HG03520 (cell line): Measurements from ENCODE around the gene ABLIM3.

Experiments used
- ATAC-seq: cut with Tn5 transposase; IDR thresholded peaks from one replicate; pipeline ENCODE4 v1.9.1; 2021; ENCODE audit warnings: mild to moderate bottlenecking, moderate library complexity; ENCODE audit not compliant: unreplicated experiment

ABLIM3 gene

DNA sequence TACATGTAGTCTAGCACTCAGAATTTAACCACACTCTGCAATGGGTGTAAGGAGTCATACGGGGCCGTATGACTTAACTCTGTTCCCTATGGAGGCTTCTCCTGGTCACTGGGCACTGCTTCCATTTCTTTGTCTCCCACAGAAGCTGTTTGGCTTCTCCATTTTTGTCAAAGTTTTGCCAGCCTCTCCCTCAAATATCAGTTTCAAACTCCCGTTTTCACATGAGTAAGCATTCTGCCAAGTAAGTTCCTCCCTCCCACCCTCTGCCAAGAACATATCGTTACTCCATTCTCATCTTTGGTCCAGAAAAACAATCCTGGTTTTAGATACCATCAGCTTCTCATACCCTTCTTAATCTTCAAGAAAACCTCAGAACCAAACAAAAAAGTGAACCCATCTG, 136.5 kb downstream of the ABLIM3 start:
- no peak for ATAC-seq

DNA sequence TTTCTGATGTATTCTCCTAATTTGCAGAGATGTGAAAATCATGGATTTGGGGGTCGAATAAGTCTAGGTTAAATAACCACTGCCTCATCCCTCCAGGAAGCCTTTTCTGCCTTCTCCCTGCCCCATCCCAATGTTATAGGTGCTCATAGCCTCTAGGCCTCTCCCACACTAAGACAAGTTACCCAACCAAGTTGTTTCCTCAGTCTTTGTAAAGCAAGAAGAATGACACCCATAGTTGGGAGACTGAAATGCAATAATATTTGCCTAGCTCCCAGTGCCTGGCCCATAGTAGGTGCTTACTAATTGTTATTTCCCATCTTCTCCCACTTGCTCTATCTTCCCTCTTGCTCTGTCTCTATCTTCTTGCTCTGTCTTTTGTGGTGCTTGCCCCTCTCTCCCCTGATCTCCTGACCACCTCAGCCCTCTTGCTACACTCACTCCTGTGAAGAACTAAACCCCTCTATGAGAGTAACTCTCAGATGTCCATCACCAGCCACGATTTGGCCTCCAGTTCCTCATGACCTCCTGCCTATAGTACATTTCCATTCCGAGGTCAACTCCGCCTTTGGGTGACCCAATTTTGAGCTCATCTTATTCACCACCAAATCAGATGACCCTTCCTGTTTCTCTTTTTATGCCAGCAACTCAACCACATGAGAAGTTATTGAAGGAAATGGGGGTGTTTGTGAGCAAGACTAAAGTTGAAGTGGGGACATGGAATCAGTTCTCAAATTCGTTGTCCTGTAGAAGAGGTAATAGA, 137.3 kb downstream of the ABLIM3 start:
- ATAC-seq: no peak

DNA sequence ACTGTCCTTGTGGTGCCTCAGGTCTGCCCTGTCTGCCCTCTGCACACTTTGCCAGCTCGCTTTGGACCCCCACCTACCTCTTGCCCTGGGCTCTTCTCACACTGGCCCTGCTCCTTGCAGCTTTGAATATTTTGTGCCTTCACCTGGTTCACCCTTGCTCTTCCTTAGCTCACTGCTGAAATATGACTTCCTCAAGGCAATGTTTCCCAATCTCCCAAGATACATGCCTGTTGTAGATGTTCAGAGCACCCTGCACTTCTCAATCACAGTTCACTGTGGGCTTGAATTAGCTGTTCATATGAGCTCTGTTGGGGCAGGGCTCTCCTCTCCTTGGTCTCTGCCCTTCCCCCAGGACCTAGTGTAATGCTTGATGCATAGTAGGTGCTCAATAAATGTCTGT, 138.4 kb downstream of the ABLIM3 start:
- ATAC-seq: no peak

DNA sequence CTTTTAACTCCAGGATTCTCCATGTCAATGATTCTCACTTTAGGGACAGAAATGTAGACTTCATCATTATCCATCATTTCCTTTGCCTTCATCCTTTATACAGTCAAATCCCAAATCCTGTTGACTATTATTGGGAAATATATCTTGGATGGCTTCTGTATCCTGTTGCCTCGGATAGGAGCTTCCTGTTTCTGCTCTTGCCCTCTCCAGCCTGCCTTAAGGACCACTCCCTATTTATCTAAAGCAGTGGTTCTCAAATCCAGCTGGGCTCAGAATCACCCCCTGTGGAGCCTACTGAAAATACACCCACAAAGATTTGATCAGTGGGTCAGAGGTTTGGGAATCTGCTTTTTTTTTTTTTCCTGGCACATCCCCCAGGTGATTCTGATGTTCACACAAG, 138.8 kb downstream of the ABLIM3 start:
- no peak for ATAC-seq

DNA sequence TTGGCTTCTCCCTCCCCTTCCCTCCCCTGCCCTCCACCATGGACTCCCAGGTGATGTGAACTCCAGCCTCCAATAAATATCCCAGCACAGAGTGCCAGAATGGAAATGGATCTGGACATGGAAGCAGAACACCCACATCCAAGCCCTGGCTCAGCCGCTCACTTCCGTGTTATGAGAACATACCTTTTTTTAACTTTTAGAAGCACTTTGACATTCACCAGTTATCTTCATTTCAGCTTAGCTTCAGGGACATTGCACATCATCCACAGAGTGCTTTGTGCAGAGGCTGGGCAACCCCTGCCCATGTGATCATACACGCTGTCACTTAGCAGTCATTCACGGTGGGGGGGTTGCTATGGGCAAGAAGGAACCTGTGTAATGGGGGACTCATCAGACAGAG, 139.5 kb downstream of the ABLIM3 start:
- ATAC-seq: no peak

DNA sequence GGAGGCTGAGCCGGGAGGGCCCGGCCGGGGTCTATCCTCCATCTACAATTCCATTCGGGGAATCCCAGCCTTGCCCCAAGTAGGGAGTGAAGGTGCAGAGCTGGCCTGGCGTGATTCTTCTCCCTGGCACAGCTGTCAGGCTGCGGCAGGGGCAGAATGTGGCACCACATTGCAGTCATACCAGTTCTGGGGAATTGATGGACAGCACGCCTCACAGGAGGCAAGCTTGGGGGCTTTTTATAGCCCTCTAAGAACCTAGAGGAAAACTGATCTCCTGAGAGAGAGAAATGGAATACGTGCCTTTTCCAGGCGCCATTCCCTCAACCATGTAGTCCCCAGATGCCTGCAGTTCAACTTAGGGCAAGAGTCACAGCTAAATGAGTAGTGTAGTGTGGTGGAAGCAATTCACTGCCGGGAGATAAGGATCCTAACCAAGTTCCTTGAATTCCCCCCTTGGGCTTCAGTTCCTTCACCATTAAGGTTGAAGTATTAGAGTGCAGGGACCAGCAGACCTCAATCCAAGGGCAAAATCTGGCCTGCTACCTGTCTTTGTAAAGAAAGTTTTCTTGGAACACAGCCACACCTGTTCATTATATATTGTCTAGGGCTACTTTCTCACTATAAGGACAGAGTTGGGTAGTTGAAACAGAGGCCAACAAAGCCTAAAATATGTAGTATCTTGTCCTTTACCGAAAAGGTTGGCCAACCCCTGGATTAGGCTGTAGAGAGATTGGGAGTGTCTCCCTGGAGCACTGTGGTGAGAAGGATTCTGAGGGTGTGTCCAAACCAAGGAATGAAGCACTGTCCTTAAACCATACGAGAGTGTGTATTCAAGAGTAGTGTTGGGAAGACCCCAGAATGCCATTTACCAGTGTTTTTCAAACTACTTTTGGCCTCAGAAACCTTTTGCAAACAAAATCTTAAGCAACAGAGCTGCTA, 141.0 kb downstream of the ABLIM3 start:
- ATAC-seq: no peak

DNA sequence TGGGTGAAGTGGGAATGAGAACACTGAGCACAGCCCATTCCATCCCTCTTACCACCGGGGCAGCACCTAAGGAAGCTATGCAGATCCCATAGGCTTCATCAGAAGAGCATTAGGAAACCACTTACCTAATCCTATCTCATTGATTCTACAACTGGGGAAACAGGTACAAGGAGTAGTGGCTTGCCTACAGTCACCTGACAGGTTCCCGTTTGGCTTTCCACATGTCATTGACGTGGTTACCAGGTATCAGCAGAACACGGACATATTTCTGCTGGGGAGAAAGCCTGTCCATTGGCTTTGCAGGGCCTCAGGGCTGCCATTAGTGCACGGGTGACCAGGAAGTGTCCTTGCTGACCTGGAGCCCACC, 141.7 kb downstream of the ABLIM3 start:
- ATAC-seq: no peak

DNA sequence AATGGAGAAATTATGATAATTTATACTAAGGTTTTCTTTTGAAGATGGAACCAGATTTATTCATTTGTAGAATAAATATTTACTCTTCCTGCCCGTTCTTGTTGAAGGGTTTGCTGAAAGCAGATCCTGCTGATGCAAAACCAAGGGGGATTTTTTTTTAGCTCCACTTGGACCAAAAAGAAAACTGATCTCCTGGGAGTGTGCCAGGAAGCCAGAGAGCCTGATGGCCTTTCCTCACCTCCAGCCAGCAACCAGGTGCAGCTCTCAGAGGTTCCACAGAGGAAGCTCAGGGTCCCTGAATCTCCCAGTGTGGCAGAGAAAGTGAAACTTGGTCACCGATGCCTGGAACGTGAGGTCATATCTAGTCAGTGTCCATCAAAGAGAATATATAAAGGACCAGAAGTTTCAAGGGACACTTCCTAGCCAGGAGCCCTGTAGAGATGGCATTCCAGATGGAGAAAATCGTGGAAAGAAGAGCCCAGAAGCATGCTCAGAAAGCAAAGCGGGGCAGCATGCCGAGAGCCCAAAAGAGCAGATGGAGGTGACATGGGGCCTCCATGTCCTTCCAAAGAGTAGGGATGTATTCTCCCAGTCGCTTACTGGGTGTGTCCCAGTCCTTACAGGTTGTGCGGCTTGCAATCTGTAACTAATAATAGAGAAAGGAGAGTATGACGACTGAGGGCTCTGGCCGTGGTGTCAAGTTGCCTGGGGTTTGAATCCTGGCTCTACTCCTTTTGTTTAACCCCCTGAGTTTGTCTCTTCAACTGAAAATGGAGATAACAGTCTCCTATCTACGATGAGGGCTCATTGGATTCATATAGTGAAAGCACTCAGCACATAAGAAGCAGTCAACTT, 142.6 kb downstream of the ABLIM3 start:
- ATAC-seq: no peak

DNA sequence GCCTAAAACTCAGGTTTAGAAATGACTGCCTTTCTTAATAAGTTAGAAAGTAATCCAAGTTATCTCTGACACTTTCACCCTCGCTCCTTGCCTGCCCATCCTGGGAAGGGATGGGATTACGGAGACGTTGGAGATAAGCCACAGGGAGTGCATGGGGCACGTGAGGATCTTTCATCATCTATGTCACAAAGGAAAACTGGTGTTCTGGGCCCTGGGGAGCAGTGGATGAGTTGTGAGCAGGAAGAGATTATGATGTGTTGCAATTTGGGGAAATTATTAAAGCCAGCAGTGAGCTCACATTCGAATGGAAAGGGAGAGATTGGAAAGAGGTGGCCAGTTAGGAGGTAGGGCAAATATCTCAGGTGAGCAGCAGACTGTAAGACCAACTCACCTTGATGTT, 143.2 kb downstream of the ABLIM3 start:
- ATAC-seq: no peak

DNA sequence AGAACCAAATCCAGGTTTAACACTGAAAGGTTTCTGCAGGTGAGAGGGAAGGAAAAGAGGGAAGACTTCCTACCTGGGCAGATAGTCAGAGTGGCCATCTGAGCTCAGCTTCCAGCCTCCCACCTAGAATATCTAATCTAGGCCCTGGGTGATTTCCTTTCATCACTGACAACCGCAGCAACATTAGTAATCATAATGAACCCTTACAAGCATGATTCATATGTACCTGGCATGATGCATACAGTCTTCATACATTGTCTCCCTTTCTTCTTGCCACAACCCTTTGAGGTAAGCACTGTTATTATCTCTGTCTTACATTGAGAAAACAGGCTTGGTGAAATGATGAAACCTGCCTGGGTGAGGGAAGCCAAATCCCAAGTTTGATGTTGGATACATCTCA, 143.9 kb downstream of the ABLIM3 start:
- ATAC-seq: no peak

DNA sequence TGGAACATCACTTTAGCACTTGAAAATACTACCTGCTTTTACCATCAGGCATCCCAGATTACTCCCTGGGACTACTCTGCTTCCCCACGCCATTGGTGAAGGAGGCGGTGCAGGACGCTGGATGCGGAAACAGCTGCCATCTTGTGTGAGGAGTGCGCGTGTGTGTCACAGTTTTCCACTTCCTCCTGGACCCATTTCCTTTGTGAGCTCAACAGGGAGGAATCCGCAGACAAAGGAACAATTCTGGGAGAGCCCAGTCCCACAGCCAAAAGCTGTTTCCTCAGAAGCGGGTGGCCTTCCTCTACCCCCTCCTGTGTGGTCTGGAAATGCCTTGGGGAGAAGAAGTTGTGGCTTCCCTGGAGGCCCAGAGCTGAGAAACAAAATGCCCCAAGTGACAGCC, 147.1 kb downstream of the ABLIM3 start:
- no peak for ATAC-seq

DNA sequence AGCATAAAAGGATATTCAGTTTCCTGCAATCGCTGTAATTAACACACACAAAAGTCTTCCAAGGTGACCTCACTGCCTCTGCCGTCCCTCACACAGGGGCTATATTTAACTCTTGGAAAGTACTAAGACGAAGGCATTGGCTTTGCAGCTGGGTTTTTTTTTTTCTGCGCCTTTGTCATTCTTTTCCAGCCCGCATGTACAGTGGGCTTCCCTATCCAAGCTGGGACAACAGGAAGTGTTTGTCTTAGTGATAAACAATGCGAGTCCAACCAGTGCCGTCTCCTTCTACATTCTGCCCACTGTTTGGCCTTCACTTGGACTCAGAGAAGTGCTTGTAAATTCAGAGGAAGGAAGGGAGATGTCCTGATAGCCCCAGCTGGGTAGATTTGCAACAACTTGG, 148.0 kb downstream of the ABLIM3 start:
- no peak for ATAC-seq

DNA sequence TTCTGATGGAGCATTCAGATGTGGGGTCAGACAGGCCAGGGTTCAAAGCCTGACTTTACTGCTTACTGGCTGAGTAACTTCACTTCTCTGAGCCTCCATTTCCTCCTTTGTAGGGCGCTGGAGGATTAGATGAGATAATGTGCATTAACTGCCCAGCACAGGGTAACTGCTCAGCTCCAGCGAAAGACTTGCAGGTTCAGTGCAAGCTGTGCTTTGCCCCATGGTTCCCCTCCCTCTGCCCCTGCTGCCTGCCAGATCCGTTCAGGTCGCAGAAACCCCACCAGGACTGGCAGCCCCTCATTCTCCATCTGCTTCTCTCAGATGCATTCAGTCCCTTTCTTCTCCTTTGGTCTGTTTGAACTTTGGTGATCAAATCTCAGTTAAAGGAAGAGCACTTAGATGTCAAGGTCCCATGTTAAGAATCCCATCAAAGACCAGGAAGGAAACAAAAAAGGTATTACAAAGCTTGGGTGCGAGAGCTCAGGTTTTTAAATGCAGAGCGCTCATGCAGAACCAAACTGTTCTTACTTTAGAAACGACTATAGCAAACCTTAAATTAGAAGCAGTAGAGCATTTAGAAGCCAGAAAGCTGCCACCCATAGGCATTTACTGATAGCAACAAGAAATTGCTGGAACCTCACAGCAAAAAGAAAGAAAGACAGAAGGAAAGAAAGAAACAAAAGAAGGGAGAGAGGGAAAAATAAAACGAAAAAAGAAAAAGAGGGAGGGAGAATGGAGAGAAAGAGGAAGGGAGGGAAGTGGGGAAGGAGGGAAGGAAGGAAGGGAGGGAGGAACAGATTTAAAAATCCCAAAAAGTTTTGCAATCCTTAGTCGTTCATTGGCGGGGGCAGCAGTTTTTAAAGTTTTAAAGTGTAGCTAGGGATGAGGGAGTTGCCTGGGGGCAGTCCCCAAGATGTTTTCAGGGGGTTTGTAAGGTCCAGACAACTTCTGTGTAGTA, 153.9 kb downstream of the ABLIM3 start:
- no peak for ATAC-seq

DNA sequence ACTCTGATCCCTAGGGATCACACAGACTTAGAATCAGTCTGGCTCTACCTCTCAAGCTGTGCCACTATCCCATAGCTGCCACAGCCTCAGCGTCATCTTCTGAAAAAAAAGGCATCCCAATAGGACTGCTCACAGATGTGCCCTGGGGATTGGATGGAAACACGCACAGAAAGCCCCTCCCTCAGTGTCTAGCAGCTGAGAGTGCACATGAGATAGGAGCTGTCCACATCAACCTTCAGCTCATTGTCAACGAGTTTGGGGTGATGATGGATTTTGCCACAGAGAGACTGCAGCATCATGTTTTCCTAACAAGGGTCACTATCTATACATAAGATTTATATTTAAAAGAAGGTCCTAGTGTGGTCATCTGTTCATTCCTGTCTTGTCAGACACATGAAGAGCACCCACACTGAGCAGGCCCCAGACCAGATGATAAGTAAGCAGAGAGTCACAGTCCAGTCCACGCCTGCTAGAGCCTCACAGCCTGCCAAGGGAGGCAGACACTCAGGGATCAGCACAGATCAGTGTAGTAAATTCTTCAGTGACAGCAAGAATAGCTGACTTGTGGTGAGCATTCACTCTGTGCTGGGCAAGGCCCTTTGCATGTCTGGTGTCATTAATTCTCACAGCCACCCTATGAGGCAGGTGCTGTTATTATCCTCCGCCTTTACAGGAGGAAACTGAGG, 156.2 kb downstream of the ABLIM3 start:
- no peak for ATAC-seq

DNA sequence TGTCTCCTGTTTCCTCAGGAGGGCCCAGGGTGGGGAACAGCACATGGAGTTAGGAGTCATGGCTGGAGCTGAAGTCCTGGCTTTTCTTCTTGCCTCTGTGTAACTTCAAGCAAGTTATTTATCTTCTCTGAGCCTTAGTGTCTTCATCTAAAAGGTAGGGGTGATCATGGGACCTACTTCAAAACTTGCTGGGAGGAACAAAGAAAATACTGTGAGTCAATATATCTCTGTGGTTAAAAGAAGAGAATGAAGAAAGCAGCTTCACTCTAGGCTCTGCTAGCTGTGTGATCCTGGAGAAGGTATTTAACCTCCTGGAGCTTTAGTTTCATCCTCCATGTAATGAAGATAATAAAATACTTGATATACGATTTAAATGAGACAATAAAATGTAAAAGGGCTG, 156.9 kb downstream of the ABLIM3 start:
- no peak for ATAC-seq

DNA sequence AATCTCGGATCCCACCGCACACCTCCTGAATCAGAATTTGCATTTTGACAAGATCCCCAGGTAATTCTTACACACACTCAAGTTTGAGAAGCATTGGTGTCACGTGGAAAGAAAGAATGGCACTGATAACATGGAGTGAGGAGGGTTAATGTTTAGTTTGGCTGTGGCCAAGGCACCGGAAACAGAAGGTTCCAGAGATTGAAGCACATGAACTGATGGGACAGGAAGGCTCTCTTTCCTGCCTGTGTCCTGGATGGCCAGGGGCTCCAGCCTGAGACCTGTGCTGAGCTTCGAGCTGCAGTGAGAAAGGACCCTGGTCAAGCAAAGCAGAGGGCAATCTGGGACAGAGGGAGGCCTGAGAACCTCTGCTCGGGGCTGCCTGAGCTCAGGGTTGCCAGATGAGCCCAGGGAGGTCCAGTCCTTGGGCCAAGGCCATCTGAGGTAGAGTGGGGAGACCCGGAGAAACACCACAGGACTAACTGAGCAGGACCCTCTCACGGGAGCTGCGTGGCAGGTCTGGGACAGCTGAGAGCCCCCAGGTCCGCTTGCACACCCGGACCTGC, 157.6 kb downstream of the ABLIM3 start:
- ATAC-seq: no peak

DNA sequence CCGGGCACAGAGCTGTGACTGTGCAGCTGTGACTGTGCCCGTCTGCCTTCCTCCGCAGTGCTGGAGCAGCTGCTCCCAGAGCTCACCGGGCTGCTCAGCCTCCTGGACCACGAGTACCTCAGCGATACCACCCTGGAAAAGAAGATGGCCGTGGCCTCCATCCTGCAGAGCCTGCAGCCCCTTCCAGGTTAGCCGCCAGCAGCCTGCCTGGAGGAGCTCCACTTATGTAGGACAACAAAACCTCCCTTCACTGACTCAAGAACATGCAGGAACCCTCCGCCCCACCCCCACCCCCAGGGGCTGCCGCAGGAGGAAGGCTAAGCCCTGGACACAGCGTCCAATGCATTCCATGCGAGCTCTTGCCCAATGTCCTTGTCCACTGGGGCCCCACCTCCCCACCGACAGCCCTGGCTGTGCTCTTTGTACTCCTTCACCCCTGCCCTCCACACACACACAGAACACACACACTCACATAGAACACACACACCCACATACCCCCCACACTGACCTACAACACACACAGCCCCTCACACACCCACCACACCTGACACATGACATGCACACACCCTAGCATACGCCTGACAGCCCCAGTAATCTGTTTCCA, 158.3 kb downstream of the ABLIM3 start:
- no peak for ATAC-seq

DNA sequence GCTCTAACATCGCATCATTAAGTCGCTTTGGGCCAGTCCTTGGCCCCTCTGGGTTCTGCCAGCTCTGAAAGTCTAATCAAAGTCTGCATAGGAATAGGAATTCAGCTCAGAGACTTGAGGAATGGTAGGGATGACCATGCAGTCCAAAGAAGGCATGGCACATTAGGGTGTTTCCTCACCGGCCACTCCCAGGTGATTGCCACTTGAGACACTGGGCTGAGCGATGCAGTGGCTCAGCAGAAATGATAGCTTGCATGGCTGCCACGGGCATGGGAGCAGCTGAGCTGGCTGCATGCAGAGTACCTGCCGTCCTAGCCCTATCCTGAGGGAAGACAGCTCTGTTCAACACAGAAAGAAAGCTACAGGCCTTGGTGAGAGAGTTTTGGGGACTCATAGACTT, 159.1 kb downstream of the ABLIM3 start:
- no peak for ATAC-seq
